HEK293 (cell line): Measurements from ENCODE around the gene TMEM39B.
A peak's percentile ranks its signal among the peaks of the same experiment; 100 is the strongest.

Experiments used
- GLI2 ChIP-seq: fragments of 450-650 bp; formaldehyde crosslinking; IDR thresholded peaks from 2 replicates; pipeline ENCODE4; 2017; ENCODE audit warnings: missing biosample characterization, missing genetic modification characterization, low read depth, borderline replicate concordance
- GLIS1 ChIP-seq: fragments of 450-650 bp; formaldehyde crosslinking; IDR thresholded peaks from 2 replicates; pipeline ENCODE4 v1.5.1; 2016; ENCODE audit warnings: missing biosample characterization, missing genetic modification characterization
- HOXD13 ChIP-seq: sonication (generic); formaldehyde crosslinking; IDR thresholded peaks from 2 replicates; pipeline ENCODE4 v1.8.0; 2022; ENCODE audit warnings: missing genetic modification reagents, borderline replicate concordance
- MEIS1 ChIP-seq: sonication (generic); formaldehyde crosslinking; IDR thresholded peaks from 2 replicates; pipeline ENCODE4 v1.8.1; 2022; ENCODE audit warnings: missing genetic modification reagents, mild to moderate bottlenecking, borderline replicate concordance
- PRDM1 ChIP-seq: fragments of 450-650 bp; formaldehyde crosslinking; IDR thresholded peaks from 2 replicates; pipeline ENCODE4; 2016; ENCODE audit warnings: missing biosample characterization, missing genetic modification characterization
- SCRT1 ChIP-seq: fragments of 450-650 bp; formaldehyde crosslinking; IDR thresholded peaks from 2 replicates; pipeline ENCODE4 v1.5.1; 2016; ENCODE audit warnings: missing biosample characterization, missing genetic modification characterization, borderline replicate concordance
- SP3 ChIP-seq: fragments of 450-650 bp; formaldehyde crosslinking; IDR thresholded peaks from 2 replicates; pipeline ENCODE4 v1.5.1; 2016; ENCODE audit warnings: missing biosample characterization, missing genetic modification characterization
- ZFP3 ChIP-seq: fragments of 450-650 bp; formaldehyde crosslinking; IDR thresholded peaks from 2 replicates; pipeline ENCODE4 v1.5.1; 2016; ENCODE audit warnings: low read depth, missing biosample characterization, missing genetic modification characterization
- ZNF121 ChIP-seq: fragments of 450-650 bp; formaldehyde crosslinking; IDR thresholded peaks from 2 replicates; pipeline ENCODE4 v1.5.1; 2016; ENCODE audit warnings: missing biosample characterization, missing genetic modification characterization
- ZNF174 ChIP-seq: fragments of 450-650 bp; formaldehyde crosslinking; IDR thresholded peaks from 2 replicates; pipeline ENCODE4 v1.5.0; 2017; ENCODE audit warnings: missing biosample characterization, mild to moderate bottlenecking, missing genetic modification characterization
- ZNF175 ChIP-seq: fragments of 450-650 bp; formaldehyde crosslinking; IDR thresholded peaks from 2 replicates; pipeline ENCODE4 v1.5.1; 2016; ENCODE audit warnings: missing biosample characterization, missing genetic modification characterization
- ZNF223 ChIP-seq: fragments of 450-650 bp; formaldehyde crosslinking; IDR thresholded peaks from 2 replicates; pipeline ENCODE4 v1.5.1; 2016; ENCODE audit warnings: missing biosample characterization, missing genetic modification characterization
- ZNF248 ChIP-seq: fragments of 450-650 bp; formaldehyde crosslinking; IDR thresholded peaks from 2 replicates; pipeline ENCODE4 v1.5.1; 2017; ENCODE audit warnings: missing biosample characterization, missing genetic modification characterization
- ZNF341 ChIP-seq: fragments of 450-650 bp; formaldehyde crosslinking; IDR thresholded peaks from 2 replicates; pipeline ENCODE4; 2016; ENCODE audit warnings: low read depth, missing biosample characterization, missing genetic modification characterization
- ZNF366 ChIP-seq: fragments of 450-650 bp; formaldehyde crosslinking; conservative IDR thresholded peaks from 2 replicates; pipeline ENCODE4 v1.5.1; 2016; ENCODE audit warnings: missing biosample characterization, missing genetic modification characterization
- ZNF404 ChIP-seq: fragments of 450-650 bp; formaldehyde crosslinking; IDR thresholded peaks from 2 replicates; pipeline ENCODE4 v1.5.1; 2017; ENCODE audit warnings: missing biosample characterization, missing genetic modification characterization
- ZNF473 ChIP-seq: fragments of 450-650 bp; formaldehyde crosslinking; IDR thresholded peaks from 2 replicates; pipeline ENCODE4 v1.5.1; 2017; ENCODE audit warnings: missing biosample characterization, missing genetic modification characterization
- ZNF48 ChIP-seq: fragments of 450-650 bp; formaldehyde crosslinking; IDR thresholded peaks from 2 replicates; pipeline ENCODE4 v1.5.1; 2016; ENCODE audit warnings: missing biosample characterization, missing genetic modification characterization
- ZNF510 ChIP-seq: fragments of 450-650 bp; formaldehyde crosslinking; IDR thresholded peaks from 2 replicates; pipeline ENCODE4 v1.5.1; 2018; ENCODE audit warnings: mild to moderate bottlenecking, missing genetic modification characterization, missing biosample characterization; ENCODE audit not compliant: insufficient replicate concordance
- ZNF521 ChIP-seq: fragments of 450-650 bp; formaldehyde crosslinking; IDR thresholded peaks from 2 replicates; pipeline ENCODE4 v1.5.1; 2017; ENCODE audit warnings: missing biosample characterization, mild to moderate bottlenecking, missing genetic modification characterization
- ZNF544 ChIP-seq: fragments of 450-650 bp; formaldehyde crosslinking; IDR thresholded peaks from 2 replicates; pipeline ENCODE4 v1.5.0; 2017; ENCODE audit warnings: missing biosample characterization, missing genetic modification characterization
- ZNF549 ChIP-seq: fragments of 450-650 bp; IDR thresholded peaks from 2 replicates; pipeline ENCODE4 v1.5.1; 2018; ENCODE audit warnings: missing biosample characterization, missing genetic modification characterization, mild to moderate bottlenecking, inconsistent platforms, moderate library complexity
- ZNF654 ChIP-seq: fragments of 450-650 bp; formaldehyde crosslinking; IDR thresholded peaks from 2 replicates; pipeline ENCODE4 v1.5.1; 2016; ENCODE audit warnings: low read depth, missing biosample characterization, missing genetic modification characterization
- ZNF701 ChIP-seq: fragments of 450-650 bp; formaldehyde crosslinking; IDR thresholded peaks from 2 replicates; pipeline ENCODE4 v1.5.1; 2016; ENCODE audit warnings: missing biosample characterization, missing genetic modification characterization
- ZNF776 ChIP-seq: fragments of 450-650 bp; formaldehyde crosslinking; IDR thresholded peaks from 2 replicates; pipeline ENCODE4 v1.5.0; 2017; ENCODE audit warnings: missing biosample characterization, missing genetic modification characterization, borderline replicate concordance
- ZNF777 ChIP-seq: fragments of 450-650 bp; formaldehyde crosslinking; IDR thresholded peaks from 2 replicates; pipeline ENCODE4 v1.5.1; 2017; ENCODE audit warnings: missing biosample characterization, missing genetic modification characterization, borderline replicate concordance
- ZNF837 ChIP-seq: fragments of 450-650 bp; formaldehyde crosslinking; IDR thresholded peaks from 2 replicates; pipeline ENCODE4 v1.5.1; 2016; ENCODE audit warnings: missing biosample characterization, missing genetic modification characterization
- TF ChIP-seq, protein P1 (sequence below): IDR thresholded peaks from 2 replicates; pipeline ENCODE4 v1.6.1; 2011; ENCODE audit warnings: mild to moderate bottlenecking, low read depth, low read length, borderline replicate concordance
- TF ChIP-seq, protein P2 (sequence below): fragments of 450-650 bp; formaldehyde crosslinking; IDR thresholded peaks from 2 replicates; pipeline ENCODE4 v1.5.1; 2016; ENCODE audit warnings: missing biosample characterization, missing genetic modification characterization
- TF ChIP-seq, protein P3 (sequence below): fragments of 450-650 bp; formaldehyde crosslinking; IDR thresholded peaks from 2 replicates; pipeline ENCODE4 v1.5.1; 2016; ENCODE audit warnings: missing biosample characterization, missing genetic modification characterization
- TF ChIP-seq, protein P4 (sequence below): fragments of 450-650 bp; formaldehyde crosslinking; IDR thresholded peaks from 2 replicates; pipeline ENCODE4 v1.5.1; 2017; ENCODE audit warnings: missing biosample characterization, missing genetic modification characterization
- TF ChIP-seq, protein P5 (sequence below): fragments of 450-650 bp; formaldehyde crosslinking; IDR thresholded peaks from 2 replicates; pipeline ENCODE4 v1.5.1; 2016; ENCODE audit warnings: missing biosample characterization, missing genetic modification characterization

Gene TMEM39B

GRCh38 chr1:32107742-32108661 is 35.3 kb downstream of the TMEM39B start, which contains the start of gene KPNA6 (continued):
- TF ChIP-seq, protein P1, sequence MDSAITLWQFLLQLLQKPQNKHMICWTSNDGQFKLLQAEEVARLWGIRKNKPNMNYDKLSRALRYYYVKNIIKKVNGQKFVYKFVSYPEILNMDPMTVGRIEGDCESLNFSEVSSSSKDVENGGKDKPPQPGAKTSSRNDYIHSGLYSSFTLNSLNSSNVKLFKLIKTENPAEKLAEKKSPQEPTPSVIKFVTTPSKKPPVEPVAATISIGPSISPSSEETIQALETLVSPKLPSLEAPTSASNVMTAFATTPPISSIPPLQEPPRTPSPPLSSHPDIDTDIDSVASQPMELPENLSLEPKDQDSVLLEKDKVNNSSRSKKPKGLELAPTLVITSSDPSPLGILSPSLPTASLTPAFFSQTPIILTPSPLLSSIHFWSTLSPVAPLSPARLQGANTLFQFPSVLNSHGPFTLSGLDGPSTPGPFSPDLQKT = no peak
- TF ChIP-seq ZNF521 (tag by site-specific recombination) (no peak), MEIS1 (CRISPR knock-in tag) (no peak), ZNF121 (tag by site-specific recombination) (no peak), ZNF404 (no peak), ZNF248 (tag by site-specific recombination) (no peak), ZNF544 (tag by site-specific recombination) (no peak), ZNF175 (no peak), ZNF837 (tag by site-specific recombination) (no peak), ZNF341 (no peak; the same call in 1 of the 2 replicates), SP3 (tag by site-specific recombination) (peak; percentile 57), HOXD13 (CRISPR knock-in tag) (no peak), ZNF223 (tag by site-specific recombination) (no peak), ZNF549 (tag by site-specific recombination) (no peak), ZNF654 (no peak), ZNF174 (tag by site-specific recombination) (no peak), ZNF776 (tag by site-specific recombination) (no peak), ZNF701 (tag by site-specific recombination) (no peak), ZNF473 (tag by site-specific recombination) (no peak), ZNF777 (tag by site-specific recombination) (no peak), GLI2 (tag by site-specific recombination) (no peak), ZNF510 (no peak), ZFP3 (tag by site-specific recombination) (no peak), ZNF366 (tag by site-specific recombination) (peak; percentile 49; the same call in 1 of the 2 replicates), GLIS1 (tag by site-specific recombination) (peak; percentile 11; the same call in 1 of the 2 replicates), SCRT1 (tag by site-specific recombination) (no peak), ZNF48 (no peak), PRDM1 (tag by site-specific recombination) (peak; percentile 80)
- TF ChIP-seq, protein P2, sequence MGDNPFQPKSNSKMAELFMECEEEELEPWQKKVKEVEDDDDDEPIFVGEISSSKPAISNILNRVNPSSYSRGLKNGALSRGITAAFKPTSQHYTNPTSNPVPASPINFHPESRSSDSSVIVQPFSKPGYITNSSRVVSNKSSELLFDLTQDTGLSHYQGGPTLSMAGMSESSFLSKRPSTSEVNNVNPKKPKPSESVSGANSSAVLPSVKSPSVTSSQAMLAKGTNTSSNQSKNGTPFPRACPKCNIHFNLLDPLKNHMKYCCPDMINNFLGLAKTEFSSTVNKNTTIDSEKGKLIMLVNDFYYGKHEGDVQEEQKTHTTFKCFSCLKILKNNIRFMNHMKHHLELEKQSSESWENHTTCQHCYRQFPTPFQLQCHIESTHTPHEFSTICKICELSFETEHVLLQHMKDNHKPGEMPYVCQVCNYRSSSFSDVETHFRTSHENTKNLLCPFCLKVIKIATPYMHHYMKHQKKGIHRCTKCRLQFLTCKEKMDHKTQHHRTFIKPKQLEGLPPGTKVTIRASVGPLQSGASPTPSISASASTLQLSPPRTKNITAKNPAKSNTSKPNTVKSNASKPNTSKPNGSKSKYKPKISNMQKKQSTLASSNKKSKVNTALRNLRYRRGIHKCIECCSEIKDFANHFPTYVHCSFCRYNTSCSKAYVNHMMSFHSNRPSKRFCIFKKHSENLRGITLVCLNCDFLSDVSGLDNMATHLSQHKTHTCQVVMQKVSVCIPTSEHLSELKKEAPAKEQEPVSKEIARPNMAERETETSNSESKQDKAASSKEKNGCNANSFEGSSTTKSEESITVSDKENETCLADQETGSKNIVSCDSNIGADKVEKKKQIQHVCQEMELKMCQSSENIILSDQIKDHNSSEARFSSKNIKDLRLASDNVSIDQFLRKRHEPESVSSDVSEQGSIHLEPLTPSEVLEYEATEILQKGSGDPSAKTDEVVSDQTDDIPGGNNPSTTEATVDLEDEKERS (tag by site-specific recombination) = no peak
- TF ChIP-seq, protein P3, sequence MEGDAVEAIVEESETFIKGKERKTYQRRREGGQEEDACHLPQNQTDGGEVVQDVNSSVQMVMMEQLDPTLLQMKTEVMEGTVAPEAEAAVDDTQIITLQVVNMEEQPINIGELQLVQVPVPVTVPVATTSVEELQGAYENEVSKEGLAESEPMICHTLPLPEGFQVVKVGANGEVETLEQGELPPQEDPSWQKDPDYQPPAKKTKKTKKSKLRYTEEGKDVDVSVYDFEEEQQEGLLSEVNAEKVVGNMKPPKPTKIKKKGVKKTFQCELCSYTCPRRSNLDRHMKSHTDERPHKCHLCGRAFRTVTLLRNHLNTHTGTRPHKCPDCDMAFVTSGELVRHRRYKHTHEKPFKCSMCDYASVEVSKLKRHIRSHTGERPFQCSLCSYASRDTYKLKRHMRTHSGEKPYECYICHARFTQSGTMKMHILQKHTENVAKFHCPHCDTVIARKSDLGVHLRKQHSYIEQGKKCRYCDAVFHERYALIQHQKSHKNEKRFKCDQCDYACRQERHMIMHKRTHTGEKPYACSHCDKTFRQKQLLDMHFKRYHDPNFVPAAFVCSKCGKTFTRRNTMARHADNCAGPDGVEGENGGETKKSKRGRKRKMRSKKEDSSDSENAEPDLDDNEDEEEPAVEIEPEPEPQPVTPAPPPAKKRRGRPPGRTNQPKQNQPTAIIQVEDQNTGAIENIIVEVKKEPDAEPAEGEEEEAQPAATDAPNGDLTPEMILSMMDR (tag by site-specific recombination) = no peak
- TF ChIP-seq, protein P4, sequence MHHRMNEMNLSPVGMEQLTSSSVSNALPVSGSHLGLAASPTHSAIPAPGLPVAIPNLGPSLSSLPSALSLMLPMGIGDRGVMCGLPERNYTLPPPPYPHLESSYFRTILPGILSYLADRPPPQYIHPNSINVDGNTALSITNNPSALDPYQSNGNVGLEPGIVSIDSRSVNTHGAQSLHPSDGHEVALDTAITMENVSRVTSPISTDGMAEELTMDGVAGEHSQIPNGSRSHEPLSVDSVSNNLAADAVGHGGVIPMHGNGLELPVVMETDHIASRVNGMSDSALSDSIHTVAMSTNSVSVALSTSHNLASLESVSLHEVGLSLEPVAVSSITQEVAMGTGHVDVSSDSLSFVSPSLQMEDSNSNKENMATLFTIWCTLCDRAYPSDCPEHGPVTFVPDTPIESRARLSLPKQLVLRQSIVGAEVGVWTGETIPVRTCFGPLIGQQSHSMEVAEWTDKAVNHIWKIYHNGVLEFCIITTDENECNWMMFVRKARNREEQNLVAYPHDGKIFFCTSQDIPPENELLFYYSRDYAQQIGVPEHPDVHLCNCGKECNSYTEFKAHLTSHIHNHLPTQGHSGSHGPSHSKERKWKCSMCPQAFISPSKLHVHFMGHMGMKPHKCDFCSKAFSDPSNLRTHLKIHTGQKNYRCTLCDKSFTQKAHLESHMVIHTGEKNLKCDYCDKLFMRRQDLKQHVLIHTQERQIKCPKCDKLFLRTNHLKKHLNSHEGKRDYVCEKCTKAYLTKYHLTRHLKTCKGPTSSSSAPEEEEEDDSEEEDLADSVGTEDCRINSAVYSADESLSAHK (tag by site-specific recombination) = no peak
- TF ChIP-seq, protein P5, sequence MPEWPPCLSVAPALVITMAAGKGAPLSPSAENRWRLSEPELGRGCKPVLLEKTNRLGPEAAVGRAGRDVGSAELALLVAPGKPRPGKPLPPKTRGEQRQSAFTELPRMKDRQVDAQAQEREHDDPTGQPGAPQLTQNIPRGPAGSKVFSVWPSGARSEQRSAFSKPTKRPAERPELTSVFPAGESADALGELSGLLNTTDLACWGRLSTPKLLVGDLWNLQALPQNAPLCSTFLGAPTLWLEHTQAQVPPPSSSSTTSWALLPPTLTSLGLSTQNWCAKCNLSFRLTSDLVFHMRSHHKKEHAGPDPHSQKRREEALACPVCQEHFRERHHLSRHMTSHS (tag by site-specific recombination) = no peak
